ENCODE measurements around the gene ALLC. TPM values are rescaled to one million over a fixed set of nuclear protein-coding genes. Genes with fewer than 3 reads are reported as not detected.

ALLC gene
- polyA plus RNA-seq, 1 of the 3 experiments (the other 2 are of a cell fraction) = not detected

- Histone ChIP-seq H3K79me2 (ENCODE audit: insufficient read depth) (no peaks in the 10 kb centered on the region), H3K4me2 (no peak overlapping the region), H3K4me3 (ENCODE audit: low read depth in 2 of 2, low read length in 1 of 2) (no peak overlapping the region), H4K20me1 (ENCODE audit: insufficient read depth) (no peaks in the 10 kb centered on the region), H3K9me2 (no peaks in the 10 kb centered on the region), H2AFZ (ENCODE audit: low read depth) (no peak overlapping the region), H3K9me3 (no peaks in the 10 kb centered on the region), H3K36me3 (replicated peaks in 1 of 2; ENCODE audit: control insufficient read depth in 1 of 2, insufficient read depth in 2 of 2, low read length in 1 of 2) (no peaks in the 10 kb centered on the region), H3K4me1 (ENCODE audit: control insufficient read depth in 1 of 2, insufficient read depth in 2 of 2, low read depth in 1 of 2, low read length in 1 of 2) (peaks cover 0 to 3% of the 10 kb centered on the region in 2 experiments; a peak in 1 of 4 replicates), H3K27me3 (ENCODE audit: insufficient read depth) (no peaks in the 10 kb centered on the region), H3K9ac (no peak overlapping the region), H3K27ac (ENCODE audit: low read depth in 2 of 2, low read length in 1 of 2) (no peak overlapping the region), H3F3A (replicated peaks; ENCODE audit: insufficient read depth) (no peaks in the 10 kb centered on the region)
- TF ChIP-seq RCOR1 (IDR thresholded peaks at IDR 0.05; ENCODE audit: low read length) (no peak), ELF1 (IDR thresholded peaks at IDR 0.05) (no peak)
- CTCF ChIA-PET = interaction anchor here (4.1 kb wide), 1 partner anchor 55 kb away, joined by 31 read pairs; no protein-coding TSS in a partner anchor
- POLR2A ChIA-PET = no interaction called here
- DNase-seq = no peak
- 44% methylated on average over 11 of the region's 11 CpGs for WGBS (ENCODE audit: low lambda C conversion rate)
These were observed 67.0 kb downstream of the ALLC start for GRCh38 chr2:3725002-3725401.

- no peaks in the 10 kb centered on the region for H3F3A ChIP-seq (replicated peaks; ENCODE audit: insufficient read depth)
- no peak overlapping the region for H2AFZ ChIP-seq (ENCODE audit: low read depth)
- TF ChIP-seq MAX (IDR thresholded peaks at IDR 0.05; ENCODE audit: low read depth) = no peak
- H3K9ac ChIP-seq = no peak overlapping the region
- H3K9me2 ChIP-seq = no peaks in the 10 kb centered on the region
- WGBS (ENCODE audit: low lambda C conversion rate) = 44% methylated on average over 22 of the region's 23 CpGs
- H3K4me1 ChIP-seq (ENCODE audit: control insufficient read depth in 1 of 2, insufficient read depth in 2 of 2, low read depth in 1 of 2, low read length in 1 of 2) = peaks cover 0 to 4% of the 10 kb centered on the region in 2 experiments; a peak in 1 of 4 replicates
- no peak overlapping the region for H3K4me3 ChIP-seq (ENCODE audit: low read depth in 2 of 2, low read length in 1 of 2)
- no peaks in the 10 kb centered on the region for H4K20me1 ChIP-seq (ENCODE audit: insufficient read depth)
- no peak overlapping the region for H3K27ac ChIP-seq (ENCODE audit: low read depth in 2 of 2, low read length in 1 of 2)
- no peaks in the 10 kb centered on the region for H3K36me3 ChIP-seq (replicated peaks in 1 of 2; ENCODE audit: control insufficient read depth in 1 of 2, insufficient read depth in 2 of 2, low read length in 1 of 2)
- POLR2A ChIA-PET = no interaction called here
- H3K79me2 ChIP-seq (ENCODE audit: insufficient read depth) = no peaks in the 10 kb centered on the region
- no peak for DNase-seq
- CTCF ChIA-PET = interaction anchor here (4.1 to 6.2 kb wide), 5 partner anchors 12 to 101 kb away, joined by 31 to 218 read pairs (median 85); no protein-coding TSS in a partner anchor
- H3K27me3 ChIP-seq (ENCODE audit: insufficient read depth) = no peaks in the 10 kb centered on the region
- H3K4me2 ChIP-seq = no peak overlapping the region
- H3K9me3 ChIP-seq = no peaks in the 10 kb centered on the region
These were observed 67.7 kb downstream of the ALLC start for GRCh38 chr2:3725458-3726250.

- no peak overlapping the region for H2AFZ ChIP-seq (ENCODE audit: low read depth)
- WGBS (ENCODE audit: low lambda C conversion rate) = 53% methylated on average over 10 of the region's 10 CpGs
- H3K36me3 ChIP-seq (replicated peaks in 1 of 2; ENCODE audit: control insufficient read depth in 1 of 2, insufficient read depth in 2 of 2, low read length in 1 of 2) = no peaks in the 10 kb centered on the region
- ChIA-PET POLR2A (no interaction called here), CTCF (interaction anchor here (4.6 to 6.2 kb wide), 5 partner anchors 12 to 100 kb away, joined by 42 to 218 read pairs (median 85); no protein-coding TSS in a partner anchor)
- H3K79me2 ChIP-seq (ENCODE audit: insufficient read depth) = no peaks in the 10 kb centered on the region
- no peaks in the 10 kb centered on the region for H3K9me2 ChIP-seq
- H3K9ac ChIP-seq = no peak overlapping the region
- H4K20me1 ChIP-seq (ENCODE audit: insufficient read depth) = no peaks in the 10 kb centered on the region
- H3K4me1 ChIP-seq (ENCODE audit: control insufficient read depth in 1 of 2, insufficient read depth in 2 of 2, low read depth in 1 of 2, low read length in 1 of 2) = peaks cover 0 to 6% of the 10 kb centered on the region in 2 experiments; a peak in 1 of 4 replicates
- no peaks in the 10 kb centered on the region for H3K9me3 ChIP-seq
- H3K27me3 ChIP-seq (ENCODE audit: insufficient read depth) = no peaks in the 10 kb centered on the region
- no peak overlapping the region for H3K27ac ChIP-seq (ENCODE audit: low read depth in 2 of 2, low read length in 1 of 2)
- no peak for DNase-seq
- no peak overlapping the region for H3K4me2 ChIP-seq
- no peak overlapping the region for H3K4me3 ChIP-seq (ENCODE audit: low read depth in 2 of 2, low read length in 1 of 2)
- no peaks in the 10 kb centered on the region for H3F3A ChIP-seq (replicated peaks; ENCODE audit: insufficient read depth)
- TF ChIP-seq GABPA (IDR thresholded peaks at IDR 0.05; ENCODE audit: low read depth) (no peak), TAF1 (IDR thresholded peaks at IDR 0.05; ENCODE audit: borderline replicate concordance, low read depth, low read length) (no peak), GATA2 (CRISPR knock-in tag; IDR thresholded peaks at IDR 0.05) (no peak), RXRA (IDR thresholded peaks at IDR 0.05; ENCODE audit: borderline replicate concordance, low read depth) (no peak), MAX (IDR thresholded peaks at IDR 0.05; ENCODE audit: low read depth) (no peak), USF1 (IDR thresholded peaks at IDR 0.05; ENCODE audit: borderline replicate concordance, low read depth) (no peak), SIN3A (IDR thresholded peaks at IDR 0.05; ENCODE audit: borderline replicate concordance, low read depth, low read length) (no peak), PBX3 (IDR thresholded peaks at IDR 0.05) (no peak), ZBTB33 (IDR thresholded peaks at IDR 0.05; ENCODE audit: borderline replicate concordance, low read depth) (no peak), FOXJ3 (CRISPR knock-in tag; IDR thresholded peaks at IDR 0.05) (no peak), MXI1 (IDR thresholded peaks at IDR 0.05; ENCODE audit: low read depth, low read length) (no peak), POLR2AphosphoS5 (IDR thresholded peaks at IDR 0.05; ENCODE audit: low read depth, low read length) (no peak)
These were observed 68.5 kb downstream of the ALLC start for GRCh38 chr2:3726511-3726910.
